ENCODE measurements around the gene UBAC1.
"Not testable (repeated sequence)": the region's sequence is repeated elsewhere in the genome, so short reads cannot be mapped to it uniquely, and the experiment has no call there.

The UBAC1 gene

DNA sequence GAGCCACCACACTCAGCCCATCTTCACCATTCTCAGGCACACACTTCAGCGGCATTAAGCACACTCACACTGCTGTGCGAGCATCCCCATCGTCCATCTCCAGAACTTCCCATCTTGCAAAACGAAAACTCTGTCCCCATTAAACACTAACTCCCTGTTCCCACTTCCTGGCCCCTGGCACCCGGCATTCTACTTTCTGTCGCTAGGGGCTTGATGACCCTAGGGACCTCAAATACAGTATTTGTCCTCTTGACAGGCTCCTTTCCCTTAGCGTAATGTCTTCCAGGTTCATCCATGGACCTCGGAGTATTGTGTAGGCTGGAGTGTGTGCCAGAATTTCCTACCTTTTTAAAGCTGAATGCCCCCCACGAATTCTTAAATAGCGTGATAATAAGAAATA lies 14.7 kb upstream of the UBAC1 start:
- DNase-seq: no peak

DNA sequence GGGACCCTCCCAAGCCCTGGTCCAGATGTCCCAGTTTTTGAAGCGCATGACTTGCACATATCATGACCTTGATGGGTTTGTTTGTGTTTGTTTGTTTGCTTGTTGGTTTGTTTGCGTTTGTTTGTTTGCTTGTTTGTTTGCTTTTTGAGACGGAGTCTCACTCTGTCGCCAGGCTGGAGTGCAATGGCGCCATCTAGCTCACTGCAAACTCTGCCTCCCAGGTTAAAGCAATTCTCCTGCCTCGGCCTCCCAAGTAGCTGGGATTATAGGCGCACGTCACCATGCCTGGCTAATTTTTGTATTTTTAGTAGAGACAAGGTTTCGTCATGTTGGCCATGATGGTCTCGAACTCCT lies 13.0 kb upstream of the UBAC1 start:
- no peak for DNase-seq

DNA sequence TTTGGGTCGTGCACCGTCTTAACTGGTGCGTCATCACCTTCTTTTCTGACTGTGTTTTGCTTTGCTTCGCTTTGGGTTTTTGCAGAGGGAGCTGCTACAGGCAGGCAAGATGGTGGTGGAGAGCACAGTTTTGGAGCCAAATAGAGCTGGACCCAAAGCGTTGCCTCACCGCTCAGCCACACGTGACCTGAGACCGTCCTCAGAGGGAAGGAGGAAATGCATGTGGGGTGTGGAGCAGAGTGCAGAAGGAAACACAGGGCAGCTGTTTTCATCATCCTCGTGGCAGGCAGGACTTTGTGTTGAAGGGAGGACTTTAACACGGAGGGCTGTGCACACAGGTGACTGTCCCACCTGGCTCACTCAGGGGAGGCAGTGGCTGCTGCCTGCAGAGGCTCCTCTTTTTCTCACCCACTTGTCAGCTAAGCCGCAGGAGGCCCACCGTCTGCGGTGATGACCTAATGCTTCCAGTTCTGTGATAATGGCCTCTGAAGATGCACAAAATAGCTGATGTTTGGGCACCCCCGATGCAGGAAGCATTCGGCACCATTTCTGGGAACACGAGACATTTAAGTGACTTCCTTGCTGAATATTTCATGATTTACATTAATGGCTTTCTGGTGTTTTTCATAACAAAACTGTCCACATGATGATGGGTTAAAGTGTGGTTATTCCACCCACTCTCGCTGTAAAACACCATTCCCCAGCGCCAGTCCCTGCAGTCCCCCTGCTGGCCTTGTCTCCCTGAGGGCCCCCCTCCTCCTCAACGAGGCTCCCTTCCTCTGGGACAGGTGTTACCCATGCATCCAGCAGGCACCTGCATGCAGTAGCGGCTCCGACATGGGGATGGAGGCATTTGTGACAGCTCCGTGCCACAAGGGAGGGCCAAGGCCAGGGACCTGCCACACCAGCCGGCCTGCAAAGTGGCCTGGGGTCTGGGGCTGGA lies 12.4 kb upstream of the UBAC1 start:
- no peak for DNase-seq

DNA sequence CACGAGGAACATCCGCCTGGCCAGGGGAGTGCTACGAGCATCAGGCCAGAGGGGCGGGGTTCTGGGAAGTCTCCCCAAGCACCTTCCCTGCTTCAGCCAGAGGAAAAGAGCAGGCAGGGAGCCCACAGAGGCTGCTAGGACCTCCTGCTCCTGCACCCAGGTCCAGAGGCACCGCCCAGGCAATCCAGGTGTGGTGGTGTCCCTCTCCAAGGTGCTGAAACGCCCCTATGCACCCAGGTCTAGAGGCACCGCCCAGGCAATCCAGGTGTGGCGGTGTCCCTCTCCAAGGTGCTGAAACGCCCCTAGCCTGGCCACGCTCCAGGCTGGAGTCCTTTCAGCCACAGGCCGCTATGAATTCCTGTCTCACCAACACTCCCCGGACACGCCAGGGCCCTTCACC lies 10.7 kb upstream of the UBAC1 start:
- DNase-seq: peak; percentile 61

DNA sequence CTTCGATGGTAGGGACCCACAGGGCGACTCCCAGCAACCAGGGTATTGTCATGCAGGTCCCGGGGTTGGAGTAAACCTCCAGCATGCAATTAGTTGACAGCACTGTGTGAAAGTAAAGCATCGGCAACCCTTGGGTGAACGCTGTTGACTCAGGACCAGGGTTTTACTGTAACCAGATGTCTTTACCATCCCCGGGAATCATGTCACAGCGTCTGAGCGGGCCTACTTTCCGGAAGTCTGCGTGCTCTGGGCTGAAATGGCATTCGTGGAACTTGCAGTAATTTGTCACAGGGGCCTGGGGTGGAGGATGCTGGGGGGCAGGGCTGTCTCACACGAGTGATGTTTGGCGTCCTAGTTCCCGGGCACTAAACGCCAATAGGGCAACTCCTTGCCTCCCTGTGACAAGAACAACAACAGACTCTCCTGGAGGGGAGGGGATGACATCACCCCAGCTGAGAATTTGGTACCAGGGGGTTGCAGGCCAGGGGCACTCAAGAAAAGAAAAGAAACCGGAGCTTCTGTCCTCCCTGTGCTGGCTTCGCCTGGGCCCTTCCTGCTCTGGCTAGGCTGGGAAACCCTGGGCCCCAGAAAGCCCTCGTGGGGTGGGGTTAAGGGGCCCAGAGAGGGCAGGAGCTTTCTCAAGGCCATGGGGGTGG lies 10.1 kb upstream of the UBAC1 start:
- no peak for DNase-seq

DNA sequence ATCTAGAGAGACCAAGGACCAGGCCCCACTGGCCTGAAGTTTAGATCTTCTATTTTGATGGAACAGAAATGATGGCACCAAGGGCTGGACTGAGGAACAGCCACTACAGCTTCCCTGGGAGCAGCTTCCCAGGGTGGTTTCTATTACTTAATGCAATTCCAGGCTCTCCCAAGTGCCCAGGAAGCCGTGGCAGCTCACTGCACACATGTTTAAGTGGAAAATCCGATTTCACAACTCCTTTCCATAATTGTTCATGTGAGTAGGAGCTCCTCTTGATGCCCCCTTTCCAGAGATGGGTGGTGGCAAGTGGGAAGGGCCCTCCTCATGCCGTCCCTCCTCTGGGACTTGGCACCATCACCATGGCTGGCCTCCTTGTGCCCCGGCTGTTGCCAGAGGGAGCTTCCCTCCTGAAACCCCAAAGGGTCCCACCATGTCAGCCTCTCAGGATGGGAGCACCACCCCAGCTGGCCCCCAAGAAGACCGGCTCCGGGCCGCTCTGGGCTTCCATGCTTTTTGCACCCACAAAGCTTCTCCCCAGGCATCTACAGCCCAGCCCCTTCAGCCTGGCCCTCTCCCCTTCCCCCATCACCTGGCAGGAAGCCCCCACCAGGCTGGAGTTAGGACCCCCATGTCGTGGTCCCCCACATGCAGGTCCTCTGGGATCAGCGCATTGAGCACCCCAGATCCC lies 9.1 kb upstream of the UBAC1 start:
- DNase-seq: no peak

DNA sequence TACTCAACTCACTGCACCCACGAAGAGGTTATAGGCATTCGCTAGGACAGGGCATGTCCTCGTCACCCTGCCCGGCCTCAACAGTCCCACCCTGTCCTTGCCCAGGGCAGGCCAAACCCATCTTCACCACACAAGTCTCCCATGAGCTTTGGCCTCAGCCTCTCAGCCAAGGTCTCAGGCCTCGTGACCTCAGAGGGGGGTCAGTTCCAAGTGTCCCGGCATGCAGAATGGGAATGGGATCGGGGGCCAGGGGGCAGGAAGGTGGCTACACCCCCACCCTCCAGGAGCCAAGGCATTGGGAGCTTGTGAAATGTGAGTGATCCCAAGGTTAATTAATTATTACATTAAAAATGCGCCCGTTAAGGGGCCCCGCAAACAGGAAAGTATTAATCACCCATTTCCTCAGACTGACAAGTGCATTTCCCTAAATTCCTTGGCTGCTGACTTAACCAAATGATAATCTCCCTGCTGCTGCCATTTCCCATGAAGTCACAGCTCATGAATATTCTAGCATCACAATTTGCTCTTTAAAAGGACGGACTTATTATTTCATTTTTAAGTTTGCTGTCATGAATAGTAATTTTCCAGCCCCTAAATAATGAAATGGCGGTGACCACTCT lies 8.0 kb upstream of the UBAC1 start:
- no peak for DNase-seq

DNA sequence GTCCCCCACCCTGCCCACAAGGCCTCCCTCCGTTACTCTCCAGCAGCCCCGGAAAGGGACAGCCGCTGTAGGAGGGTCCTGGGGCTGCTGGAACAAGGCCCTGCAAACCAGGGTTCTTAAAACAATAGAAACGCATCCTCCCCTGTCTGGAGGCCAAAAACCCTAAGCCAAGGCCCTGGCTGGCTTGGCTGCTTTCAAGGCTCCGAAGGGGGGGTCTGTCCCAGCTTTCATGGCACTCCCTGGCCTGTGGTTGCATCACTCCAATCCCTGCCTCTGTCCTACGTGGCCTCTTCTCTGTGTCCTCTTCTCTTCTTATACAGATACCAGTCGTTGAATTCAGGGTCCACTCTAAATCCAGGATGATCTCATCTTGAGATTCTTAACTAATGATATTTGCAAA lies 7.4 kb upstream of the UBAC1 start:
- no peak for DNase-seq

DNA sequence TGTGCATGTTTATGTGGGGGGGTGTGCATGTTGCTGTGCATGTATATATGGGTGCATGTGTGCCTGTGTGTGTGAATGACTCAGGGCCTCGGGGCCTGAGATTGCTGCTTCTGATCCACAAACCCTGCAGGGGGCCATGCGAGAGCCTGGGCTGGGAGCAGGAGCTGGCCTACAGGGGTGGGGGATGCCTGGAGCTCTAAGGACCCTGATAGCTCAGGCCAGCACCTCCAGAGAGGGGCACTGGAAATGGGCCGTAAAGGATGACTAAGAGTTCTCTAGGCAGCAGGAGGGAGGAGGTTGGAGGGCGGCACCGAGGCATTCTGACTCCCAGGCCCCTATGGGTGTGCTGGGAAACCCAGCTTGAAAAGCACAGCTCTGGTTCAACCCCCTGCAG lies 6.9 kb upstream of the UBAC1 start:
- no peak for DNase-seq

DNA sequence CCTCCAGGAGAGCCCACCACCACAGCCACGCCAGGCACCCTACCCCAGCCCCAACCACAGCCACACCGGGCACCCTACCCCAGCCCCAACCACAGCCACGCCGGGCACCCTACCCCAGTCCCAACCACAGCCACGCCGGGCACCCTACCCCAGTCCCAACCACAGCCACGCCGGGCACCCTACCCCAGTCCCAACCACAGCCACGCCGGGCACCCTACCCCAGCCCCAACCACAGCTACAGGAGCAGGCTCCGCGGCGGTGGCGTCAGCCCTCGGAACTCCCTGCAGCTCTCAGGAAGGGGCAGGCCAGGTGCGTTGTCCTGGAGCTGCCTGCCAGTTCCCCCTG lies 5.7 kb upstream of the UBAC1 start:
- DNase-seq: not testable (repeated sequence)

DNA sequence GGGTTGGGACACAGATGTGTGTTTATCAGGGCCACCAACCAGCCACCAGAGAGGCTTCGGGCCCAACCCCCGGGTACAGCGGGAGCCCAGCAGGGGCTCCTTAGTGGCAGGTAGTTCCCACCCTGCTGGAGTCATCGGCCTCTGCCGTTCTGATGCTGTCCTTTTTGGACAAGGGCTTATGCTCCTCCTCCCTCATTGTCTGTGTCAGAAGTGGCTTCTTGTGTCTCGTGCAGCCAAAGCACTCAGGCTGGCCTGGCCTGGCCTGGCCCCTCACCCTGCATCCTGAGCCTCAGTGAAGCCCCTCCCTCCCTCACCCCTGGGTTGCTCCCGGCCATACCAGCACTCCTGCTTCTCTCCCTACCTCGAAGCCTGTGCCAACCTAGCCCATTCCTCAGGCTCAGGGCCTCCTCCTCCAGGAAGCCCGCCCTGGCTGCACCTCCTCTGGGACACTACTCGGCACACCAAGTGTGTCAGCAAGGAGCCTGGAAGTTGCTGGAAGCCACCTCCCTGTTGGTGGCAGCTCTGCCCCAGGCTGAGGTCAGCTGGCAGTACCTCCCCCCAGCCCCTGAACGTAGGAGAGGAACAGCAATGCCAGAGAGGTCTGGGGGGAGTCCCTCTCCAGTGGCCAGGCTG lies 4.1 kb upstream of the UBAC1 start:
- no peak for DNase-seq

DNA sequence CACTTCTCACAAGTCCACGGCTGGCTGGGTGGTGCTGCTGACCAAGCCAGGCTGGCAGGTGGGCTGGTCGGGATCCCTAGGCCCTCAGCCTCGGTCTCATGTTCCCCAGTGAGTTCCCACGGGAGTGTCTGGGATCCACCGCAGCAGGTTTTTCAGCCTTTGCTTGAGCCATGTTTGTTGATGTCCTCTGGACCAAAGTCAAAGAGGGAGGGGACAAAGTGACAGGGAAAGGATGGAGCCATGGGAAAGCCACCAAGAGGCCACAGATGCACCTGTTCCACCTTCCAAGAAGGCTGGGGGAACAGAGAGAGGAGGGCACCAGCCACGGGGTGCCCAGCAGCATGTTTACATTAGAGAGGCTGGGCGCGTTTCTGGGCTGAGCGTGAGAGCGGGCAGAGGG lies 2.8 kb upstream of the UBAC1 start:
- no peak for DNase-seq

DNA sequence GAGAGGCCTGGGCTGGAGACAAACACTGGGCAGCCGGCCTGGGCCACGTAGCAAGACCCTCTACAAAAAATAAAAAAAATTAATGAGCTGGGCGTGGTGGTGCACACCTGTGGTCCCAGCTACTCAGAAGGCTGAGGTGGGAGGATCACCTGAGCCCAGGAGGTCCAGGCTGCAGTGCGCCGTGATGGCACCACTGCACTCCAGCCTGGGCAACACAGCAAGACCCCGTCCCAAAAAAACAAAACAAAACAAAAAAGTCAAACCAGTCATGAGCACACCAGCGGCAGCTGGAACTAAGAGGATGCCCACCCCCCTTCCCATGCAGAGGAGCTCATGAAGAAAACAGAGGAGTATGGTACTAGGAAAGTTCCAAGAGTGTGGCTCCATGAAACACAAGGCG lies 2.2 kb upstream of the UBAC1 start:
- no peak for DNase-seq

DNA sequence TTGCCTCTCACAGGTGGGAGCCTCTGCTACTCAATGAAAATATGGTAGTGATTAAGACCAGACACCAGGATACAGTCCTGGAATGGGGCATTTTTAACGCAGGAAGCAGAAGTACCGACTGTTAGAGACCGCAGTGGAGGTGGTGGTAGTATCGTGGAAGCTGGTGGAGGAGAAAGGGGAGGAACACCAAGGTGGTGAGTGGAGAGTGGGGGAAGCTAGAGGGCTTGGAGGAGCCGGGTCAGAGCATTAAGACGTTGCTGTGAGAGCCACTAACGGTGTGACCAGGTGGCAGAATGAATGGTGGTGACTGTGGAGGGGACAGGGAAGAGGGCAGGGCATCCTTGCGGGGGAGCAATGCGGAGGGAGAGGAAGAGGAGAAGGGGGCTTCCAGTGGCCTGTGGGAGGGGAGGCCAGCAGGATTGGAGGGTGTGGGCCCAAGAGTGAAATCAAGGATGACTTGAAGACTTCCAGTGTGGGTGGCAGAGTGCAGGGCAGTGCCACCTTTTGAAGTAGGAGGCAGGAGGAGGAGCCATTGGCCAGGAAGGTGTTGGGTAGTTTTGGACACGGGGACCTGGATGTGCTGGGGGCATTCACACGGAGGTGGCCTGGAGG lies 1.6 kb upstream of the UBAC1 start:
- DNase-seq: no peak

DNA sequence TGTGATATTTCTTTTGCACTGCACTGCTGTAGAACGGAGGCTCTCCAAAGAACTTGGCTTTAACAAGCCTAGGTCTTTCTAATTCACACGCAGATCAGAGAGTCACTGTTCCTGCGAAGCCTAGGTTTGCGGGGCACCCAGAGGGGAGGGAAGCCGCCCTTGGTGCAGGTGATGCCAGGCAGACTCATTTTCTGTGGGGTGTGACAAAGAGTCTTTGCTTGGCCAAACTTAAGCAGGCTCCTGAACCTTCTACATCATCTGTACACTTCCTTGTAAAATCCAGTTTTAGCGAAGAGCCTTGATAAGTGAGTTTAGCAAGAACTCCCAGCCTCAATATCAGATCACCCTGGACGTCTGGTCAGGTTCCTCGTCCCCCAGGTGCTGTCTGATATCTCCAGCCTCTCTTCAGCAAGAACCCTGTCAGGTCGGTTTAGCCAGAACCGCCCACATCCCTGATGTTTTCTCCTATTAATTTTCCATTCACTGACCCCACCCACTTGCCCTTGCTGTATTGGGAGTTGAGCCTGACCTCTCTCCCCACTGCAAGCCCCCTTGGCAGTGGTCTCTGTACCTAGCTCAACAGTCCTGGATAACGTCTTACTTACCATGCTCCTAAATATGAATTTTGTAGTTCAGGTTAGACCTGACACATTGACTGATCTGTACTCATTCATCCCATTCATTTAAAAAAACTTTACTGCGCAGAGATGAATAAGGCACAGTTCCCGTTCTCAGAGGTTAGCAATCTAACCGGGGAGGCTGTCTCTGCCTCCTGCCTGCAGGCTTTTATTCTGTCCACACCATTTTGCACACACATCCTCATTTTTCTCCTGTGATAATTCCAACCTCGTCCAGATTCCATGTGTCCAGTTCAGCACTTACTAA lies 880 bp upstream of the UBAC1 start:
- DNase-seq: peak; percentile 24

DNA sequence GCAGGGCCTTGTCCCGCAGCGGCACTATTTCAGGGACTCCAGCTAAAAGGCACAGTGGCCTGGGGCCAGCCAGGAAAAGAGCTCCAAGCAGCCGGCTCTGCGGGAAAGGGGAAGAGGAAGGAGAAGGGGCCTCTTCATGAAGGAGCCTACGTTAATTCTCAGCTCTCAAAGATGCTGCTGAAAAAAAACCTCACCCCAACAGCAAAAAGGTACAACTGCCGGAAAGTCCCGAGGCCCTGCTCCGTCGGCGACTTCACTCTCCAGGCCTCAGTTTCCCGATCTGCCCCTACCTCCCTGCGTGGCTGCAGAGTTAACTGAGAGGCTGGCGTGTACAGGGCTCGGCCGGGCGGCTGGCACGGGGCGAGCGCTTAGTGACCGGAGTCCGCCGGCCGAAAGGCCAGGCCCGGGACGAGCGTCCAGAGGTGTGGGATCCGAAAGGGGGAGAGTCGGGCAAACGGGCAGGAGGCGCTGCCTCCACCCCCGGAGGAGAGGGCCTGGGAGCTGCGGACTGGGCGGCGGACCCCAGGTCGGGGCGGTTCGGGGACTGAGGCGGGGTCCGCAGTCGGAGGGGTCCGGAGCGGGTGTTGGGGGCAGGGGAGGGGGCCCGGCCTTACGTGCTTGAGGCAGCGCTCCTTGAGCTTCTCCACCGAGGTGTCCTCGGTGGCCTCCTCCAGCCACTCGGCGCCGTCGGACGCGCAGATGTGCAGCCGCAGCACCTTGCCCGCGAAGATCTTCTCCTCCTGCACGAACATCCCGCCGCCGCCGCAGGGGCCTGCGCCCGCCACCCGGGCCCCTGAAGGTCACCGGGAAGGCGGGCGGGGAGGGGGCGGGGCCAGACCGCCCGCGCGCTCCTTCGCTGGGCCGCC lies 529 bp downstream of the UBAC1 start:
- DNase-seq: peak; percentile 19

DNA sequence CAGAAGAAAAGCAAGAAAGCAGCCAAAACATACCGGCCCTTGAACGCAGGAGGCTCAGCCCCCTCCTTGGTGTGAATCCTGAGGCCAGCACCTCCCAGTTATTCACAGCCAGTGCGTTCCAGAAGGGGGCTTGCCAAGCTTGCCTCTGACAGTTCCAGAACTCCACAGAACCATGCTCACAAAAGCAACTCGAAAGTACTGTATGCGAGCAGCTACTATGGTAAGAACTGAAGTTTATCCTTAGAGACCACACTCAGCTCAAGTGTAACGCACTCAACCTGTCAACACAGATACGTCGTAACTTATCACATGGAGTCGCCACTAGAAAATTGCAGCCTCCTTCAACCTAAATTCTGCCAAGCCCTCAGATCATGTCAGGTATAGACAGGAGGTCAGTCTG lies 1.4 kb downstream of the UBAC1 start:
- DNase-seq: no peak

DNA sequence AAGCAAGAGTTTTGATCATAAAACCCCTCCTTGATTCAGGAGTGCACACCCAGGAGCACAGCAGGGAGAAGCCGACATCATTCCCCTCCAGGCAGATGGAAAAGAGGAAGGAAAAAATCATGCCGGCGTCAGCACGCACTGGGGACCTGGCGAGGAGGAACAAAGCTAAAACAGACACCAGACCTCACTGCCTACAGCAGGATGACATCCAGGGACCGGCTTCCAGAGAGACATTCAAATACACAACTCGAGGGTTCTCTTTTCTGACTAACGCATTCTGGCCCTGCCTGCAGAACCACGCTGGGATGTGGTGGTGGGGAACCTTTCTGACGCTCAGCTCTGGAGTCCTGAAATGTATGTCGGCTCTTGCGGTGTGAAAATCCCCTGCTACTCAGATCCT lies 2.7 kb downstream of the UBAC1 start:
- DNase-seq: no peak

DNA sequence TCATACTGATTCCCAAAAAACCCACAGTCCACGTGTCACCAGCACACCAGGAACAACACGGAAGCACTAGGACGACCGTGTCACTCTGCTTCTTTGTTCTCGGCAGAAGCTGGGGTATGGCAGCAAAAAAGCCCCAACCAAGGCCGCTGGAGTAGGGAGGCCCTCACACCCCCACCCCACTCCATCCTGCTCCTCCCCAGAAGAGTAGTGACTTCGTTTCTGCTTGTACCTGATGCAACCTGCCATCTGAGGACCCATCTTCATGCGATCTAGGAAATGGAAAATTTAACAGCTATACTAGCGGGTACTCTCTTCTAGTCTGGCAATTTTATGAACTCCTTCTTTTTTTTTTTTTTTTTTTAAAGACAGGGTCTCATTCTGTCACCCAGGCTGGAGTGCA lies 3.7 kb downstream of the UBAC1 start:
- DNase-seq: no peak

DNA sequence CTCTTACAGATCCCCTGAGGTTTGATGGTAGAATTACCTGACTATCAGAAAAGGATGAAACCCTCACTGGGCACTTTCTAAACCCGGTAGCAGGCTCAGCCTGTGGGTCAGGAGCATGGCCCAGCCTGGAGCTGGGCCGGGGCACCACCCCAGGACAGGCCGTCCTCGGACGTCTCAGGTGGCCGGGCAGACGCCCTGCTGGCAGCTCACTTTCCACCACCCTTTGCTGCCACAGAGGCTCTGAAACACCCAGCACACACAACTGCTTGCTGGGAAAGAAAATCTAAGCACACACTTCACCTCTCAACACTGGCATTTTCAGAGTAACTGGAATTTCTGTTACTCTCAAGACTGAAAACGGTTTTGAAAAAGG lies 4.4 kb downstream of the UBAC1 start:
- no peak for DNase-seq
